K562 (cell line): ENCODE data around the gene TDG. TPM values are rescaled to one million over a fixed set of nuclear protein-coding genes. Genes with fewer than 3 reads are reported as not detected.

Experiments
- DPF2 ChIP-seq: fragments of 450-650 bp; IDR thresholded peaks from 2 replicates; pipeline ENCODE4 v1.6.1; 2016
- FOS ChIP-seq: IDR thresholded peaks from 3 replicates; pipeline ENCODE4 v1.6.1; 2011; ENCODE audit not compliant: insufficient read length; ENCODE audit errors: extremely low read depth
- HDAC6 ChIP-seq: IDR thresholded peaks from 2 replicates; pipeline ENCODE4 v1.6.1; 2012; ENCODE audit warnings: low read depth, mild to moderate bottlenecking, control low read depth, inconsistent platforms, low read length, moderate library complexity
- HNRNPLL ChIP-seq: fragments of 200-400 bp; formaldehyde crosslinking; IDR thresholded peaks from 2 replicates; pipeline ENCODE4 v1.6.1; 2017; ENCODE audit warnings: low read length, low read depth, mild to moderate bottlenecking; ENCODE audit not compliant: poor library complexity, severe bottlenecking
- LEF1 ChIP-seq: fragments of 450-650 bp; IDR thresholded peaks from 2 replicates; pipeline ENCODE4 v1.6.1; 2016; ENCODE audit warnings: mild to moderate bottlenecking
- MCM2 ChIP-seq: fragments of 450-650 bp; IDR thresholded peaks from 2 replicates; pipeline ENCODE4 v1.6.1; 2017; ENCODE audit warnings: low read depth, mild to moderate bottlenecking
- NFATC3 ChIP-seq: fragments of 450-650 bp; IDR thresholded peaks from 2 replicates; pipeline ENCODE4 v1.6.1; 2017; ENCODE audit warnings: mild to moderate bottlenecking
- POLR2A ChIP-seq: fragments of 450-650 bp; conservative IDR thresholded peaks from 2 replicates; pipeline ENCODE4 v1.6.1; 2016
- RCOR1 ChIP-seq, 2 experiments: IDR thresholded peaks; 2 replicates each; pipeline ENCODE4 v1.6.1; 2012; ENCODE audit warnings: low read depth in 2 of 2, low read length in 2 of 2, borderline replicate concordance in 1 of 2, improper control_type of control experiment in 1 of 2
- SRSF9 ChIP-seq: fragments of 200-400 bp; formaldehyde crosslinking; IDR thresholded peaks from 2 replicates; pipeline ENCODE4 v1.6.1; 2017; ENCODE audit warnings: low read depth, low read length, borderline replicate concordance
- SUPT5H ChIP-seq: fragments of 450-650 bp; IDR thresholded peaks from 2 replicates; pipeline ENCODE4 v1.6.1; 2016
- TCFL5 ChIP-seq: fragments of 250-450 bp; sonication (Bioruptor Pico); conservative IDR thresholded peaks from 2 replicates; pipeline ENCODE4 v1.6.1; 2021; ENCODE audit warnings: mild to moderate bottlenecking, moderate library complexity, matching md5 sums
- ZNF184 ChIP-seq: sonication (generic); formaldehyde crosslinking; IDR thresholded peaks from 2 replicates; pipeline ENCODE4 v1.5.0; 2020; ENCODE audit warnings: missing genetic modification reagents
- ZNF41 ChIP-seq: fragments of 250-450 bp; sonication (Bioruptor Pico); conservative IDR thresholded peaks from 2 replicates; pipeline ENCODE4 v1.4.0; 2020; ENCODE audit warnings: mild to moderate bottlenecking
- ZNF589 ChIP-seq: fragments of 200-800 bp; sonication (Bioruptor generic); IDR thresholded peaks from 2 replicates; pipeline ENCODE4 v1.6.1; 2016; ENCODE audit warnings: low read depth, missing genetic modification characterization, missing compliant biosample characterization
- ZNF696 ChIP-seq: fragments of 250-450 bp; sonication (Bioruptor Pico); conservative IDR thresholded peaks from 2 replicates; pipeline ENCODE4 v1.4.0; 2020; ENCODE audit warnings: mild to moderate bottlenecking, moderate library complexity
- polyA plus RNA-seq, 8 experiments: library from polyadenylated mRNA; depleted of rRNA in 4 of 8; stranded (reverse) in 5 of 8; unstranded in 3 of 8; fragments of >200 nt; fragmentation: Nextera tagmentation in 2 of 8; fragmentation: Illumina TruSeq in 1 of 8; extraction: Ambion mirVana in 2 of 8; extraction: Trizol in 1 of 8; gene quantifications; 2 replicates each; pipeline versions ENCODE4 v1.2.1 to v1.2.3, GENCODE V29; 2011 to 2014; ENCODE audit warnings: inconsistent platforms in 1 of 8, missing spikeins in 1 of 8
- total RNA-seq, 7 experiments: library from RNA; depleted of rRNA in 6 of 7; stranded (reverse); fragments of >200 nt in 6 of 7; fragmentation: Illumina TruSeq in 2 of 7; extraction: Trizol in 2 of 7; gene quantifications; 2 replicates each; pipeline versions ENCODE4 v1.2.1 to v1.2.3, GENCODE V29; 2011 to 2021; ENCODE audit warnings: low replicate concordance in 1 of 7
- TF ChIP-seq, protein P1 (sequence below): sonication (generic); formaldehyde crosslinking; IDR thresholded peaks from 2 replicates; pipeline ENCODE4 v1.8.0; 2022; ENCODE audit warnings: mild to moderate bottlenecking, missing genetic modification reagents
- TF ChIP-seq, protein P2 (sequence below): sonication (generic); formaldehyde crosslinking; IDR thresholded peaks from 2 replicates; pipeline ENCODE4 v1.8.0; 2022; ENCODE audit warnings: missing genetic modification reagents, mild to moderate bottlenecking, borderline replicate concordance
- TF ChIP-seq, protein P3 (sequence below): sonication (generic); formaldehyde crosslinking; IDR thresholded peaks from 2 replicates; pipeline ENCODE4 v1.8.0; 2022; ENCODE audit warnings: missing genetic modification reagents, mild to moderate bottlenecking, moderate library complexity, borderline replicate concordance
- TF ChIP-seq, protein P4 (sequence below), 2 experiments: IDR thresholded peaks; 2 replicates each; pipeline ENCODE4 v1.6.1; 2011; ENCODE audit warnings: borderline replicate concordance in 1 of 2, control low read depth in 1 of 2, low read depth in 1 of 2, low read length in 1 of 2, mild to moderate bottlenecking in 1 of 2, mixed read lengths in 1 of 2, moderate library complexity in 1 of 2; ENCODE audit not compliant: insufficient read depth in 1 of 2, insufficient read length in 1 of 2, poor library complexity in 1 of 2, severe bottlenecking in 1 of 2; ENCODE audit errors: extremely low read depth in 1 of 2

Gene TDG
- total and polyA plus RNA-seq, 9 of the 15 experiments (the other 6 are each of a cell fraction or from before 2014, with no cell fraction given) = 37.6 to 77.2 (median 64.0) TPM

DNA sequence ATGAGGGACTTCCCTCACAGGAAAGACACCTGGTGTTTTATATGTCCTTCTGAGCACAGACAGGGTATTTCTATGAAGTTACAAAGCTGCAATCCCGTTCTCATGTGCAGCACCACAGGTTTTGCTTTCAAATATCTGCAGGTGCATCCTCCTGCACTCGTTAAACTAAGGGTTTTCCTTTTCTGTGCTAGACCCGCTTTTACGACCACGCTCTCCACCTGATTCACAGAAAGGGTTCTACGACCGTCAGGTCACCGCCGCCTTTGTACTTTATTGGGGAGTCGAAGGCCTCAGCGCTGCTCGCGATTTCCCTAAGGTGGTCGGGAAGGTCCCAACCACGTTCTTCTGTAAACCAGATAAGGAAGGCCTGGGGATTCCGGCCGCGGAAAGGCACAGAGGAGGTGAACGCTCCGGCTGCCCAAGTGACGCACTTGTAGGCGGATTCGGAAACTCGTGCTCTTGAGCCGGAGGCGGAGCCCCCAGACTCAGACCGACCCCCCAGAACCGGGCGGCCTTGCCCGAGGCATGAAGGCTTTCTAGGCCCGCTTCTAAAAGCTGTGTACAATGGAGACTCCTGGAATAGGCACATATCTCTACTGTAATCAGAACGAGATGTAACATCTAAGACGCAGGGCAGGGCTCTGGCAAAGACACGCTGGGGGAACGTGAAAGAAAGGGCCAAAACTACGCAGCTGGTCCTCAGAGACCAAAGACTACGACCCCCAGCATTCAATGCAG, 36.5 kb upstream of the TDG start (continued):
- TF ChIP-seq, protein P1, sequence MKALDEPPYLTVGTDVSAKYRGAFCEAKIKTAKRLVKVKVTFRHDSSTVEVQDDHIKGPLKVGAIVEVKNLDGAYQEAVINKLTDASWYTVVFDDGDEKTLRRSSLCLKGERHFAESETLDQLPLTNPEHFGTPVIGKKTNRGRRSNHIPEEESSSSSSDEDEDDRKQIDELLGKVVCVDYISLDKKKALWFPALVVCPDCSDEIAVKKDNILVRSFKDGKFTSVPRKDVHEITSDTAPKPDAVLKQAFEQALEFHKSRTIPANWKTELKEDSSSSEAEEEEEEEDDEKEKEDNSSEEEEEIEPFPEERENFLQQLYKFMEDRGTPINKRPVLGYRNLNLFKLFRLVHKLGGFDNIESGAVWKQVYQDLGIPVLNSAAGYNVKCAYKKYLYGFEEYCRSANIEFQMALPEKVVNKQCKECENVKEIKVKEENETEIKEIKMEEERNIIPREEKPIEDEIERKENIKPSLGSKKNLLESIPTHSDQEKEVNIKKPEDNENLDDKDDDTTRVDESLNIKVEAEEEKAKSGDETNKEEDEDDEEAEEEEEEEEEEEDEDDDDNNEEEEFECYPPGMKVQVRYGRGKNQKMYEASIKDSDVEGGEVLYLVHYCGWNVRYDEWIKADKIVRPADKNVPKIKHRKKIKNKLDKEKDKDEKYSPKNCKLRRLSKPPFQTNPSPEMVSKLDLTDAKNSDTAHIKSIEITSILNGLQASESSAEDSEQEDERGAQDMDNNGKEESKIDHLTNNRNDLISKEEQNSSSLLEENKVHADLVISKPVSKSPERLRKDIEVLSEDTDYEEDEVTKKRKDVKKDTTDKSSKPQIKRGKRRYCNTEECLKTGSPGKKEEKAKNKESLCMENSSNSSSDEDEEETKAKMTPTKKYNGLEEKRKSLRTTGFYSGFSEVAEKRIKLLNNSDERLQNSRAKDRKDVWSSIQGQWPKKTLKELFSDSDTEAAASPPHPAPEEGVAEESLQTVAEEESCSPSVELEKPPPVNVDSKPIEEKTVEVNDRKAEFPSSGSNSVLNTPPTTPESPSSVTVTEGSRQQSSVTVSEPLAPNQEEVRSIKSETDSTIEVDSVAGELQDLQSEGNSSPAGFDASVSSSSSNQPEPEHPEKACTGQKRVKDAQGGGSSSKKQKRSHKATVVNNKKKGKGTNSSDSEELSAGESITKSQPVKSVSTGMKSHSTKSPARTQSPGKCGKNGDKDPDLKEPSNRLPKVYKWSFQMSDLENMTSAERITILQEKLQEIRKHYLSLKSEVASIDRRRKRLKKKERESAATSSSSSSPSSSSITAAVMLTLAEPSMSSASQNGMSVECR = peak; percentile 61
- no peak for TF ChIP-seq TCFL5 (CRISPR knock-in tag)
- TF ChIP-seq ZNF696 (CRISPR knock-in tag) = no peak
- TF ChIP-seq, protein P2, sequence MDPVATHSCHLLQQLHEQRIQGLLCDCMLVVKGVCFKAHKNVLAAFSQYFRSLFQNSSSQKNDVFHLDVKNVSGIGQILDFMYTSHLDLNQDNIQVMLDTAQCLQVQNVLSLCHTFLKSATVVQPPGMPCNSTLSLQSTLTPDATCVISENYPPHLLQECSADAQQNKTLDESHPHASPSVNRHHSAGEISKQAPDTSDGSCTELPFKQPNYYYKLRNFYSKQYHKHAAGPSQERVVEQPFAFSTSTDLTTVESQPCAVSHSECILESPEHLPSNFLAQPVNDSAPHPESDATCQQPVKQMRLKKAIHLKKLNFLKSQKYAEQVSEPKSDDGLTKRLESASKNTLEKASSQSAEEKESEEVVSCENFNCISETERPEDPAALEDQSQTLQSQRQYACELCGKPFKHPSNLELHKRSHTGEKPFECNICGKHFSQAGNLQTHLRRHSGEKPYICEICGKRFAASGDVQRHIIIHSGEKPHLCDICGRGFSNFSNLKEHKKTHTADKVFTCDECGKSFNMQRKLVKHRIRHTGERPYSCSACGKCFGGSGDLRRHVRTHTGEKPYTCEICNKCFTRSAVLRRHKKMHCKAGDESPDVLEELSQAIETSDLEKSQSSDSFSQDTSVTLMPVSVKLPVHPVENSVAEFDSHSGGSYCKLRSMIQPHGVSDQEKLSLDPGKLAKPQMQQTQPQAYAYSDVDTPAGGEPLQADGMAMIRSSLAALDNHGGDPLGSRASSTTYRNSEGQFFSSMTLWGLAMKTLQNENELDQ = no peak
- TF ChIP-seq DPF2 = 0 out of 2 replicates have a peak, but pooled peaks have one; percentile 47
- peak; percentile 74 for TF ChIP-seq POLR2A
- TF ChIP-seq RCOR1 (IDR thresholded peaks at IDR 0.05; ENCODE audit: borderline replicate concordance in 1 of 2, low read depth in 2 of 2, low read length in 2 of 2) = no peak
- TF ChIP-seq LEF1 = no peak
- TF ChIP-seq SRSF9 = no peak
- TF ChIP-seq ZNF41 (CRISPR knock-in tag) = no peak
- TF ChIP-seq HDAC6 = no peak
- peak; percentile 58; the same call in 1 of the 2 replicates for TF ChIP-seq SUPT5H
- no peak for TF ChIP-seq FOS
- TF ChIP-seq HNRNPLL = peak; percentile 85
- TF ChIP-seq, protein P3, sequence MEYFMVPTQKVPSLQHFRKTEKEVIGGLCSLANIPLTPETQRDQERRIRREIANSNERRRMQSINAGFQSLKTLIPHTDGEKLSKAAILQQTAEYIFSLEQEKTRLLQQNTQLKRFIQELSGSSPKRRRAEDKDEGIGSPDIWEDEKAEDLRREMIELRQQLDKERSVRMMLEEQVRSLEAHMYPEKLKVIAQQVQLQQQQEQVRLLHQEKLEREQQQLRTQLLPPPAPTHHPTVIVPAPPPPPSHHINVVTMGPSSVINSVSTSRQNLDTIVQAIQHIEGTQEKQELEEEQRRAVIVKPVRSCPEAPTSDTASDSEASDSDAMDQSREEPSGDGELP (CRISPR knock-in tag) = peak; percentile 10; the same call in 1 of the 2 replicates
- TF ChIP-seq NFATC3 = no peak
- TF ChIP-seq, protein P4, sequence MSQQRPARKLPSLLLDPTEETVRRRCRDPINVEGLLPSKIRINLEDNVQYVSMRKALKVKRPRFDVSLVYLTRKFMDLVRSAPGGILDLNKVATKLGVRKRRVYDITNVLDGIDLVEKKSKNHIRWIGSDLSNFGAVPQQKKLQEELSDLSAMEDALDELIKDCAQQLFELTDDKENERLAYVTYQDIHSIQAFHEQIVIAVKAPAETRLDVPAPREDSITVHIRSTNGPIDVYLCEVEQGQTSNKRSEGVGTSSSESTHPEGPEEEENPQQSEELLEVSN (IDR thresholded peaks at IDR 0.05; ENCODE audit: borderline replicate concordance in 1 of 2, extremely low read depth in 1 of 2, insufficient read depth in 1 of 2, insufficient read length in 1 of 2, low read depth in 1 of 2, low read length in 1 of 2, poor library complexity in 1 of 2, severe bottlenecking in 1 of 2) = peak in 1 of 2 experiments; percentile 8
- no peak for TF ChIP-seq ZNF589
- TF ChIP-seq ZNF184 (CRISPR knock-in tag) = no peak
- no peak for TF ChIP-seq MCM2
